Thymus (tissue), 11 donors: ENCODE measurements around the gene CRYGN. TPM values are rescaled to one million over a fixed set of nuclear protein-coding genes. Genes with fewer than 3 reads are reported as not detected.

Source experiments
- DNase-seq, 9 donors: peaks; one replicate each; pipeline ENCODE4 v3.0.0-alpha.2; 2013; ENCODE audit warnings: low spot score in 9 of 9, low read depth in 6 of 9, missing footprints in 1 of 9
- H3K27ac ChIP-seq, 2 donors: one replicate each; pipeline ENCODE4 v1.5.1; 2013; ENCODE audit warnings: control low read depth in 1 of 2, low read depth in 1 of 2, low read length in 1 of 2, mild to moderate bottlenecking in 1 of 2, moderate library complexity in 1 of 2
- H3K27me3 ChIP-seq, 2 donors: one replicate each; pipeline ENCODE4 v1.5.1; 2013; ENCODE audit warnings: low read length in 1 of 2; ENCODE audit not compliant: control insufficient read depth in 2 of 2, insufficient read depth in 1 of 2
- H3K36me3 ChIP-seq, 2 donors: one replicate each; pipeline ENCODE4 v1.5.1; 2013; ENCODE audit warnings: low read length in 1 of 2, mild to moderate bottlenecking in 1 of 2, moderate library complexity in 1 of 2; ENCODE audit not compliant: control insufficient read depth in 2 of 2, insufficient read depth in 2 of 2
- H3K4me1 ChIP-seq, 2 donors: one replicate each; pipeline ENCODE4 v1.5.1; 2013; ENCODE audit warnings: low read length in 2 of 2; ENCODE audit not compliant: control insufficient read depth in 2 of 2, insufficient read depth in 2 of 2
- H3K4me3 ChIP-seq, 2 donors: one replicate each; pipeline ENCODE4 v1.5.1; 2013; ENCODE audit warnings: low read length in 2 of 2, control low read depth in 1 of 2, mild to moderate bottlenecking in 1 of 2
- H3K9me3 ChIP-seq, 2 donors: one replicate each; pipeline ENCODE4 v1.5.1; 2013; ENCODE audit warnings: low read length in 1 of 2, mild to moderate bottlenecking in 1 of 2; ENCODE audit not compliant: control insufficient read depth in 2 of 2, insufficient read depth in 1 of 2
- WGBS: extraction: QIAGEN DNeasy Blood & Tissue Kit; methylation state at CpG from one replicate; pipeline ENCODE4 v1.1.7; 2013; 5-methylcytosine and 5-hydroxymethylcytosine counted together
- polyA plus RNA-seq: library from polyadenylated mRNA; stranded (reverse); fragments of 200-250 nt; gene quantifications from one replicate; pipeline ENCODE4 v1.2.3, GENCODE V29; 2013
- total RNA-seq: library from RNA; stranded (reverse); fragments of 120-200 nt; gene quantifications from one replicate; pipeline ENCODE4 v1.2.4, GENCODE V29; 2013
- donor health status: healthy.

Gene CRYGN
- total and polyA plus RNA-seq, 2 donors = 0.34 to 1.2 TPM

GRCh38 chr7:151406886-151407583, 32.9 kb downstream of the CRYGN start:
- Histone ChIP-seq H3K36me3 (no peaks in the 10 kb centered on the region), H3K27me3 (peaks cover 41 to 61% of the 10 kb centered on the region in 2 donors), H3K4me1 (peaks cover 7 to 54% of the 10 kb centered on the region in 2 donors), H3K27ac (no peak overlapping the region), H3K9me3 (peaks cover 0 to 14% of the 10 kb centered on the region in 2 donors), H3K4me3 (no peak overlapping the region)
- WGBS = 97% methylated on average over 9 of the region's 9 CpGs
- DNase-seq = no peak

DNA sequence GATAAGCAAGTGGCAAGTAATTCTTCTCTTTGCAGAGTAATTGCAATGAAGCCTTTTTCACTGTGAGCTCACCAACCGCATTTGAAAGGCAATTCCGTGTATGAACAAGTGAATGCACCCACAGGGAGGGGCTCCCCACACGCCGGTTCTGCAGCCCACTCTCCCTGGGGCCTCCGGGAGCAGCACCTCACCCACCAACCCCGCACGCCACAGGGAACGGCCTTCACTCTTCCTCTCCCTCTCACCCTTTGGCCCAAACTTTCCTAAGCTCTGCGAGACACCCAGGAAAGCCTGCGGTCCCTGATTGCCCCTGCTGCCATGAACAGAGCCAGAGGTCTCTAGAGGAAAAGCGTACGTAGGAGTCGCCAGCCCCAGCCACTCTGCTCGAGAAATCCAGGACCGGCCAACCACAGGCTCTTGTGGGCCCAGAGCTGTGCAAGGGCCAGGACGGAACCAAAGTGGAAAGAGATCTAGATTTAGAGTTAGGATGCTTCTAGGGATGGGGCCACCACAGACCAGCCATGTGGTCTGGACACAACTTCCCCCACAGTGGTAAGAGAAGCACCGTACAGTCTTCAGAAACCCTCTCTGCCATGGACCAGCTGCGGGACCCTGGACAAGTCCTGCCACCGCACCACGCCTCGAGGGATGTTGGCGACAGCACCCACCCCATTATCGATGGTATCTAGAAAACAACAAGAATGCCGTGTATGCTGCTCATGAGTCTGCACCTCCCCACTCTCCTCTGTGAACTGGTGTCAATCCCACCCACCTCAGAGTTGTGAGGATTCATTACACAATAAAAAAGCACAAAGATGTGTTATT, 33.7 kb downstream of the CRYGN start:
- Histone ChIP-seq H3K27ac (no peak overlapping the region), H3K9me3 (peaks cover 0 to 14% of the 10 kb centered on the region in 2 donors), H3K36me3 (no peaks in the 10 kb centered on the region), H3K27me3 (peaks cover 34 to 53% of the 10 kb centered on the region in 2 donors), H3K4me3 (no peak overlapping the region), H3K4me1 (peaks cover 7 to 46% of the 10 kb centered on the region in 2 donors)
- no peak for DNase-seq
- 96% methylated on average over 24 of the region's 24 CpGs for WGBS

GRCh38 chr7:151405588-151405987, 34.4 kb downstream of the CRYGN start:
- 97% methylated on average over 10 of the region's 10 CpGs for WGBS
- Histone ChIP-seq H3K9me3 (peaks cover 0 to 9% of the 10 kb centered on the region in 2 donors), H3K4me3 (no peak overlapping the region)

DNA sequence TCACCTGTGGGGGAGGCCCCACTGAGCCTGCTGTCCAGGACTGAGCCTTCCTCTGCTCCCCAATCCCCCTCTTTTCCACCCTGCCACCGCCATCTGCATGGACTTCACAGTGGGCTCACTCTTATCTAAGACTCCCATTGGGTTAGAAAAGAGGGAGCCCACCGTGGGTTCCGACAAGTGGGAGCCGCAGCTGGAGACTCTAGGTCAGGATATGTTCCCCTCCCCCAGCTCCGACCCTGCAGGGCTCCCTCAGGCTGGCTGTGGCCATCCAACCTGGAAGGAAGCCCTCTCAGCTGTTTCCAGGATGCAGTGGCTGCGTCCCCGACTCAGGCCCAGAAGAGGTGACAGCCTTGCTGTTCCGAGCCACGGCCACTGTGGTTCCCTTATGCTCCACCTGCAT, 34.9 kb downstream of the CRYGN start:
- 96% methylated on average over 9 of the region's 9 CpGs for WGBS
- Histone ChIP-seq H3K9me3 (peaks cover 0 to 9% of the 10 kb centered on the region in 2 donors), H3K4me1 (peaks cover 6 to 34% of the 10 kb centered on the region in 2 donors), H3K36me3 (no peaks in the 10 kb centered on the region), H3K27me3 (peaks cover 22 to 41% of the 10 kb centered on the region in 2 donors), H3K4me3 (no peak overlapping the region), H3K27ac (no peak overlapping the region)
- DNase-seq = no peak

More at GRCh38 chr7:151405588-151405987, 34.4 kb downstream of the CRYGN start:
- DNase-seq = no peak
- Histone ChIP-seq H3K36me3 (no peaks in the 10 kb centered on the region), H3K27ac (no peak overlapping the region), H3K4me1 (peaks cover 7 to 39% of the 10 kb centered on the region in 2 donors), H3K27me3 (peaks cover 27 to 46% of the 10 kb centered on the region in 2 donors)

DNA sequence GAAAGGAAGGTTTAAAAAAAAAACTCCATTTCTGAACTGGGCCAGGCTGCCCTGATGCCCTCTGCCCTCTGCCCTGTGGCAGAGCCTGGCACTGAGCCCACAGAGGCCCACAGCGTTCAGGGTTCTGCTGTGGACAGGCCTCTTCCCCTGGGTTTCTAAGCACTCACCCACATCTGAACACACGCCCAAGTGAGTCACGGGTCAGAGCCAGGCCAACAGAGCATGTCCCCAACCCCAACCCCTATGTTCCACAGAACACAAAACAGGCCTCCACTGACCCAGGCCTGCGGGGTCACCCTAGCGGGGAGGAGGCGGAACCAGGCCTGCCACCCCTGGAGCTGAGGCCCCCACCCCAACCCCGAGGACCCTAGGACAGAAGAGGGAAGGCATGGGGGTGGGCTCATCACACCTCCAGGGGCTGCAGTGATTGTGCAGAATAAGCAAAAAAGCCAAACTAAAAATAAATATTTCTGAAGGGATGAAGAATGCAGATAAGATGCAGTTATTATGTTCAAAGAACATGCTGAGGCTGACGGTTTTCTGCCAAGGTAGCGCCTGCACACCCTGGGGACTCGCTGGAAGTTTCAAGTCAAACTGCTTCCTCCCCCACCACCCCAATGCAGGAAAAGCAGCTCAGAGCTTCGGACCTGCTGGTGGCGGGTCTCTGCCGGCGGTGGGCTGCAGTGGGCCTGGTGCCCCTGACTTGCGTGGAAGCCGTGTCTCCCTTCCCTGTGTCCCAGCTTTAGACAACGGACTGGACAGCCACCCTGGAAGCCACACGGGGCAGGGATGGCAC, 35.5 kb downstream of the CRYGN start:
- Histone ChIP-seq H3K27me3 (peaks cover 18 to 35% of the 10 kb centered on the region in 2 donors), H3K27ac (no peak overlapping the region), H3K4me1 (peaks cover 3 to 28% of the 10 kb centered on the region in 2 donors), H3K36me3 (no peaks in the 10 kb centered on the region), H3K4me3 (no peak overlapping the region), H3K9me3 (peaks cover 0 to 9% of the 10 kb centered on the region in 2 donors)
- 94% methylated on average over 18 of the region's 18 CpGs for WGBS
- no peak for DNase-seq

DNA sequence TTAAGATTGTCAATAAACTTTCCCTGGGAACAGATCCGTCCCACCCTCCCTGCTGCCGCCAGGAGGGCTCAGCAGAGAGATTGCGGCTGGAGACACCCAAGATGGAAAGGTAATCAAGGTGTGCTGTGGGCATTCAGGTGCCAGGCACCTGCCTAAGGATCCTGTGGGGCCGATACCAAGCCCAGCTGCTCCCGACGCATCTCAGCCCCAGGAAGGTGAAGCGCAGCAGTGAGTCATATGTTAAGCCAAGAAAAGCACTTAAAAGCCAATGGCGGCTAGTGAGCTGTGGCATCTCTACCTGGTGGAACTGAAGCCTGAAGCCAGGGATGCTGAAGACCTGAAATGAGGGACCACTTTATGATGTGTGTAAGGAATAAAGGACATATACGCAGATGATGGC, 36.2 kb downstream of the CRYGN start:
- 97% methylated on average over 9 of the region's 9 CpGs for WGBS
- no peak overlapping the region for H3K27ac ChIP-seq
- H3K27me3 ChIP-seq = peaks cover 11 to 28% of the 10 kb centered on the region in 2 donors
- H3K4me1 ChIP-seq = peaks cover 0 to 23% of the 10 kb centered on the region in 2 donors
- H3K9me3 ChIP-seq = peaks cover 0 to 8% of the 10 kb centered on the region in 2 donors
- H3K4me3 ChIP-seq = no peak overlapping the region
- no peak for DNase-seq
- no peaks in the 10 kb centered on the region for H3K36me3 ChIP-seq

- no peak for DNase-seq
- Histone ChIP-seq H3K4me3 (no peak overlapping the region), H3K9me3 (peaks cover 2 to 11% of the 10 kb centered on the region in 2 donors), H3K27ac (no peak overlapping the region), H3K27me3 (peaks cover under 1 to 16% of the 10 kb centered on the region in 2 donors), H3K4me1 (peaks cover 0 to 17% of the 10 kb centered on the region in 2 donors), H3K36me3 (no peaks in the 10 kb centered on the region)
- 98% methylated on average over 16 of the region's 16 CpGs for WGBS
Measured at GRCh38 chr7:151402029-151402835, 37.7 kb downstream of the CRYGN start.

DNA sequence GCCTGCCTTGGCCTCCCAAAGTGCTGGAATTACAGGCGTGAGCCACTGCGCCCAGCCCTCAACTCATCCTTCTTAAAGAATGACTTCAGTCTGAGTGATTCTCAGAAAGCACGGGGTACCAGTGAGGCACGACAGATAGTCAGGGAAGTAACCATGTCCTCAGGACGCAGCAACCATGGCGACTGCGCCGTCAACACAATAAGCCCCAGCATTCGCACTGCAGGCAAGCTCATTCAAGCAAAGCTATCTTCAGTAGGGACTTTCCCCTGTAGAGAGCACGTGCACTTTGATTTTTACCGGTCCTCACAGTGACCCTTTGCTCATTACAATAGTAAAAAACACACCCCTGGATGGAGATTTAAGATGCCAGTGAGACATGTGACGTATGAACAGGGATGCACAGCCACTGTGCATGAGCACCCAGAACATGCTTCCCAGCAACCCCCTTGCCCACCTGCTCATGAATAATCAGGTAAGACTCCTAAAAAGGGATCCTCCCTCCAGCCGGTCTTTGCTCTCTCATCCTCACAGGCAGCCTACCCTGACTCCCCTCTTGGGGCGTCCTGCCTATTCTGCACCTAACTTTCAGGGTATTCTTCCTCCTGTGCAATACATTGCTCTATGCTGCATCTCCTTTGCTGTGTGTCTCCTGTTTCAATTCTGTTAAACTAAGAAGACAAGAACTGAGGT, 39.2 kb downstream of the CRYGN start:
- Histone ChIP-seq H3K4me1 (peaks cover 0 to 17% of the 10 kb centered on the region in 2 donors), H3K9me3 (peaks cover 2 to 15% of the 10 kb centered on the region in 2 donors), H3K4me3 (no peak overlapping the region), H3K36me3 (no peaks in the 10 kb centered on the region), H3K27me3 (peaks cover 0 to 8% of the 10 kb centered on the region in 2 donors), H3K27ac (no peak overlapping the region)
- DNase-seq = no peak
- WGBS = 91% methylated on average over 14 of the region's 14 CpGs
